T-helper 17 cell (primary cell): ENCODE results near the gene AKTIP. TPM values are rescaled to one million over a fixed set of nuclear protein-coding genes. Genes with fewer than 3 reads are reported as not detected.
A peak's percentile ranks its signal among the peaks of the same experiment; 100 is the strongest.
"Not testable (repeated sequence)": the region's sequence is repeated elsewhere in the genome, so short reads cannot be mapped to it uniquely, and the experiment has no call there.

ENCODE experiments used
- ATAC-seq: fragments of 150-1000 bp; cut with Tn5 transposase; 2 replicates; pipeline ENCODE4 v1.10.0; 2021; ENCODE audit warnings: mild to moderate bottlenecking, moderate library complexity
- DNase-seq, 3 donors: peaks; one replicate each; pipeline versions ENCODE4 v3.0.0 to v3.0.0-alpha.2; 2020 to 2021
- H3K9me3 ChIP-seq: one replicate; pipeline ENCODE4 v1.7.0; 2013; ENCODE audit warnings: low read length, mild to moderate bottlenecking; ENCODE audit not compliant: control insufficient read depth, poor library complexity, severe bottlenecking
- H3K27ac Mint-ChIP-seq: one replicate; pipeline ENCODE4 v1.8.0; 2022; ENCODE audit warnings: mild to moderate bottlenecking, moderate library complexity, mixed read lengths
- H3K27me3 Mint-ChIP-seq: one replicate; pipeline ENCODE4 v1.8.0; 2022; ENCODE audit warnings: mixed read lengths
- H3K36me3 Mint-ChIP-seq: one replicate; pipeline ENCODE4 v1.8.0; 2022; ENCODE audit warnings: low read depth, mixed read lengths
- H3K4me1 Mint-ChIP-seq: one replicate; pipeline ENCODE4 v1.8.0; 2022; ENCODE audit warnings: mild to moderate bottlenecking, mixed read lengths
- H3K4me3 Mint-ChIP-seq: one replicate; pipeline ENCODE4 v1.8.0; 2022; ENCODE audit warnings: mild to moderate bottlenecking, moderate library complexity, mixed read lengths
- total RNA-seq, 4 donors: library from RNA in 2 of 4; stranded (reverse) in 2 of 4; gene quantifications; one replicate each; pipeline ENCODE4 v1.2.3 and lab custom pipeline; 2022 to 2026

The AKTIP gene
- total RNA-seq (10 to 100 TPM; 28.5 to 32.4 TPM), total RNA-seq (lab: John Stamatoyannopoulos, UW) (41.3 to 69.8 reads per million in 2 donors)

GRCh38 chr16:53502331-53503269 lies at the start of gene AKTIP:
TSS of gene AKTIP (minus strand) at chr16:53503209. CDS start at chr16:53500259, 2,950 bp downstream.
- DNase-seq (peak; percentile 14 to 56 (median 18)), ATAC-seq (peak; percentile 31)
- H3K9me3 ChIP-seq = no peaks in the 10 kb centered on the region
- no peaks in the 10 kb centered on the region for H3K27me3 Mint-ChIP-seq
- peak within 1 kb of the TSS; percentile 97 for H3K27ac Mint-ChIP-seq
- peaks cover 48% of the 10 kb centered on the region for H3K4me1 Mint-ChIP-seq
- peaks cover 2% of the 10 kb centered on the region for H3K36me3 Mint-ChIP-seq
- peak within 1 kb of the TSS; percentile 96 for H3K4me3 Mint-ChIP-seq

GRCh38 chr16:53549970-53550690 lies 47.1 kb upstream of the AKTIP start:
- ATAC-seq (peak; percentile 81), DNase-seq (peak; percentile 16 to 34 (median 18))
- peaks cover 8% of the 10 kb centered on the region for H3K4me1 Mint-ChIP-seq
- H3K9me3 ChIP-seq = no peaks in the 10 kb centered on the region
- peaks cover 12% of the 10 kb centered on the region for H3K27me3 Mint-ChIP-seq
- H3K36me3 Mint-ChIP-seq = no peaks in the 10 kb centered on the region
- no peak overlapping the region for H3K4me3 Mint-ChIP-seq
- peak overlapping the region; percentile 67 for H3K27ac Mint-ChIP-seq

DNA sequence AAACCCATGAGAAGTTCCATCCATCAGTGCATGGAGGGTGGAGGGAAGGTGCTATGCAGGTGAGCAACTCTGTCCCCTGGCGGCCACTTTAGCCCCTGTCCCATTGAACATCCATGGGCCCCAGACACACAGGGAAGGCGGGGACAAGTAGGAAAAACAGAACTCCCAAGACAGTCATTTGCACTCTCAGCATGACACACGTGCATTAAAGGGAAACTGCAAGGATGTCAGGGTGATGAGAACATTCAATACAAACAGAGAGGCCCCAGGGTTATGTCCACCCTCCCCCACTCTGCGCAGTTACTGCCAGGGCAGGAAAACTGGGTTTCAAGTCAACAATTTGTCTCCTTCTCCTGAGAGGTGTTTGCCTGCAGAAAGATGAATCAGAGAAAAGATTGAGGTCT lies 44.0 kb upstream of the AKTIP start:
- no peak overlapping the region for H3K27ac Mint-ChIP-seq
- H3K9me3 ChIP-seq = no peaks in the 10 kb centered on the region
- H3K4me3 Mint-ChIP-seq = no peak overlapping the region
- H3K27me3 Mint-ChIP-seq = no peaks in the 10 kb centered on the region
- peaks cover 19% of the 10 kb centered on the region for H3K4me1 Mint-ChIP-seq
- H3K36me3 Mint-ChIP-seq = no peaks in the 10 kb centered on the region
- ATAC-seq (no peak), DNase-seq (no peak)

DNA sequence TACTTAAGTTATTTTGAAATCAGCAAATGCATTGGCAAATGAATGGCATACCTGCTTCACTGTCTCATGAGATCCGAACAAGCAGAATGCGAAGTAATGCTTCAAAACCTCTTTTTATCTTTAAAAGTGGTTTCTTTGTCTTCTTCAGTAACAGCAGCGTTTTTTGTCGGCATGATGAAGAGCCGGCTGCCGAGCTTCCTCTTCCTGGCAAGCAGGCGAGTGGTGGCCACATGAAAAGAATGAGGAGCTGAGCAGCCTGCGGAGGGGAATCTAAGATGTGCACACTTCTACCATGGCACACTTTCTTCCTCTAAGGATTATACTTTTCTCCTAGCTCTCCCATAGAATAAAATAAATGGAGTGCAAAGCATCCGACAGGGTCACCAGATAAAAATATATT lies 42.4 kb upstream of the AKTIP start:
- Mint-ChIP-seq H3K36me3 (no peaks in the 10 kb centered on the region), H3K27ac (peak overlapping the region; percentile 79), H3K27me3 (no peaks in the 10 kb centered on the region), H3K4me1 (peaks cover 19% of the 10 kb centered on the region), H3K4me3 (peak overlapping the region; percentile 47)
- no peaks in the 10 kb centered on the region for H3K9me3 ChIP-seq
- DNase-seq = peak in 2 of 3 donors; percentile 23 to 28
- ATAC-seq = peak; percentile 83

- H3K9me3 ChIP-seq = no peaks in the 10 kb centered on the region
- H3K4me1 Mint-ChIP-seq = peaks cover 19% of the 10 kb centered on the region
- H3K27ac Mint-ChIP-seq = peak overlapping the region; percentile 27
- H3K27me3 Mint-ChIP-seq = no peaks in the 10 kb centered on the region
- DNase-seq (no peak), ATAC-seq (no peak)
- H3K4me3 Mint-ChIP-seq = no peak overlapping the region
- no peaks in the 10 kb centered on the region for H3K36me3 Mint-ChIP-seq
Measured at GRCh38 chr16:53542283-53542682, 39.3 kb upstream of the AKTIP start.

- Mint-ChIP-seq H3K4me3 (no peak overlapping the region), H3K27ac (no peak overlapping the region), H3K27me3 (no peaks in the 10 kb centered on the region), H3K4me1 (peaks cover 21% of the 10 kb centered on the region), H3K36me3 (no peaks in the 10 kb centered on the region)
- H3K9me3 ChIP-seq = no peaks in the 10 kb centered on the region
- no peak for ATAC-seq
- no peak for DNase-seq
Measured at GRCh38 chr16:53541326-53541725, 38.3 kb upstream of the AKTIP start.

DNA sequence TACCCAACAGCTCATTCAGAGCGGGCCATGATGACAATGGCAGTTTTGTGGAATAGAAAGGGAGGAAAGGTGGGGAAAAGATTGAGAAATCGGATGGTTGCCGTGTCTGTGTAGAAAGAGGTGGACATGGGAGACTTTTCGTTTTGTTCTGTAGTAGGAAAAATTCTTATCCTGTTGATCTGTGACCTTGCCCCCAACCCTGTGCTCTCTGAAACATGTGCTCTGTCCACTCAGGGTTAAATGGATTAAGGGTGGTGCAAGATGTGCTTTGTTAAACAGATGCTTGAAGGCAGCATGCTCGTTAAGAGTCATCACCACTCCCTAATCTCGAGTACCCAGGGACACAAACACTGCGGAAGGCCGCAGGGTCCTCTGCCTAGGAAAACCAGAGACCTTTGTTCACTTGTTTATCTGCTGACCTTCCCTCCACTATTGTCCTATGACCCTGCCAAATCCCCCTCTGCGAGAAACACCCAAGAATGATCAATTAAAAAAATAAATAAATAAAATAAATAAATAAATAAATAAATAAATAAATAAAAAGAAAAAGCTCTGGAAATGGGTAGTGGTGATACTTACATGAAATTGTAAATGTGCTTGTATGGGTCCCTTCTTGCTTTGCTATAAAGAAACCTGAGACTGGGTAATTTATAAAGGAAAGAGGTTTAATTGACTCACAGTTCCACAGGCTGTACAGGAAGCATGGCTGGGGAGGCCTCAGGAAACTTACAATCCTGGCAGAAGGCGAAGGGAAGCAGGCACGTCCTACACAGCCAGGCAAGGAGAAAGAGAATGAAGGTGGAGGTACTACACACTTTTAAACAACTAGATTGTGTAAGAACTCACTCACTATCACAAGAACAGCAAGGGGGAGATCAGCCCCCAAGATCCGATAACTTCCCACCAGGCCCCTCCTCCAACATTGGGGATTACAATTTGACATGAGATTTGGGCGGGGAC lies 37.0 kb upstream of the AKTIP start:
- not testable (repeated sequence) for H3K36me3 Mint-ChIP-seq, H3K9me3 ChIP-seq, ATAC-seq, H3K27me3 Mint-ChIP-seq, DNase-seq, H3K27ac Mint-ChIP-seq, H3K4me3 Mint-ChIP-seq
- peaks cover 16% of the 10 kb centered on the region for H3K4me1 Mint-ChIP-seq

DNA sequence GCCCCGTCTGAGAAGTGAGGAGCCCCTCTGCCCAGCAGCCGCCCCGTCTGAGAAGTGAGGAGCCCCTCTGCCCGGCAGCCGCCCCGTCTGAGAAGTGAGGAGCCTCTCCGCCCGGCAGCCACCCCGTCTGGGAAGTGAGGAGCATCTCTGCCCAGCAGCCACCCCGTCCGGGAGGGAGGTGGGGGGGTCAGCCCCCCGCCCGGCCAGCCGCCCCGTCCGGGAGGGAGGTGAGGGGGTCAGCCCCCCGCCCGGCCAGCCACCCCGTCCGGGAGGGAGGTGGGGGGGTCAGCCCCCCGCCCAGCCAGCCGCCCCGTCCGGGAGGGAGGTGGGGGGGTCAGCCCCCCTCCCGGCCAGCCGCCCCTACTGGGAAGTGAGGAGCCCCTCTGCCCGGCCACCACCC lies 36.3 kb upstream of the AKTIP start:
- H3K27me3 Mint-ChIP-seq, DNase-seq, H3K36me3 Mint-ChIP-seq, H3K4me3 Mint-ChIP-seq, H3K27ac Mint-ChIP-seq, H3K9me3 ChIP-seq, ATAC-seq: not testable (repeated sequence)
- peaks cover 14% of the 10 kb centered on the region for H3K4me1 Mint-ChIP-seq

GRCh38 chr16:53537626-53538025 lies 34.6 kb upstream of the AKTIP start:
- Mint-ChIP-seq H3K4me3 (no peak overlapping the region), H3K27me3 (no peaks in the 10 kb centered on the region), H3K4me1 (peaks cover 12% of the 10 kb centered on the region), H3K27ac (no peak overlapping the region), H3K36me3 (no peaks in the 10 kb centered on the region)
- DNase-seq (no peak), ATAC-seq (no peak)
- no peaks in the 10 kb centered on the region for H3K9me3 ChIP-seq

DNA sequence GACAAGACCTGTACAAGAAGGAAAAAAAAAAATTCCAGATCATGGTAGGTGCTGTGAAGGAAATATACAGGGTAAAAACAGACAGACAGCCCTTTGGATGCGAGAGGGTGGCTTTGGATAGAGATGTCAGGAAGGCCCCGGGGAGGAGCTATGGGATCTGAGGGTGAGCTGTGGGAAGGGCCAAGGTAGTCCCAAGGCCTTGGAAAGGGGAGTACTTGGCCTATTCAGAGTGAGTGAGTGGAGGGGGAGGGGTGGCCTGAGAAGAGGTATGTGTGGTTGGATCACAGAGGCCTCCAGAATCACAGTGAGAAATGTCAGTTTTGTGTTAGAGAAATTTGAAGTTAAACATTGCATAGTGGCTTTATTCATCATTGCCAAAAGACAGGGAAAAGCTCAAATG lies 31.2 kb upstream of the AKTIP start:
- no peak for ATAC-seq
- Mint-ChIP-seq H3K4me3 (no peak overlapping the region), H3K4me1 (peaks cover 13% of the 10 kb centered on the region)

GRCh38 chr16:53530741-53531140 lies 27.7 kb upstream of the AKTIP start:
- no peak overlapping the region for H3K4me3 Mint-ChIP-seq
- no peak overlapping the region for H3K27ac Mint-ChIP-seq
- no peak for ATAC-seq
- H3K36me3 Mint-ChIP-seq = no peaks in the 10 kb centered on the region
- DNase-seq = no peak
- H3K9me3 ChIP-seq = no peaks in the 10 kb centered on the region
- H3K4me1 Mint-ChIP-seq = peaks cover 11% of the 10 kb centered on the region
- H3K27me3 Mint-ChIP-seq = no peaks in the 10 kb centered on the region

More for the DNA sequence above, 31.2 kb upstream of the AKTIP start:
- H3K27ac Mint-ChIP-seq = peak overlapping the region; percentile 66
- H3K9me3 ChIP-seq = no peaks in the 10 kb centered on the region
- DNase-seq = no peak
- no peaks in the 10 kb centered on the region for H3K27me3 Mint-ChIP-seq
- no peaks in the 10 kb centered on the region for H3K36me3 Mint-ChIP-seq

- Mint-ChIP-seq H3K27me3 (no peaks in the 10 kb centered on the region), H3K4me3 (no peak overlapping the region), H3K4me1 (peaks cover 11% of the 10 kb centered on the region), H3K36me3 (no peaks in the 10 kb centered on the region), H3K27ac (no peak overlapping the region)
- ATAC-seq (no peak), DNase-seq (no peak)
- no peaks in the 10 kb centered on the region for H3K9me3 ChIP-seq
Measured at GRCh38 chr16:53530046-53530445, 27.0 kb upstream of the AKTIP start.
